DMS79 (cell line): ENCODE measurements around the gene DYDC2.
"Not testable (repeated sequence)": the region's sequence is repeated elsewhere in the genome, so short reads cannot be mapped to it uniquely, and the experiment has no call there.

ENCODE experiments used
- DNase-seq: peaks from one replicate; lab custom pipeline; 2025; lab: John Stamatoyannopoulos, UW

DYDC2 gene, protein sequence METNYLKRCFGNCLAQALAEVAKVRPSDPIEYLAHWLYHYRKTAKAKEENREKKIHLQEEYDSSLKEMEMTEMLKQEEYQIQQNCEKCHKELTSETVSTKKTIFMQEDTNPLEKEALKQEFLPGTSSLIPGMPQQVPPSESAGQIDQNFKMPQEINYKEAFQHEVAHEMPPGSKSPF

DNA sequence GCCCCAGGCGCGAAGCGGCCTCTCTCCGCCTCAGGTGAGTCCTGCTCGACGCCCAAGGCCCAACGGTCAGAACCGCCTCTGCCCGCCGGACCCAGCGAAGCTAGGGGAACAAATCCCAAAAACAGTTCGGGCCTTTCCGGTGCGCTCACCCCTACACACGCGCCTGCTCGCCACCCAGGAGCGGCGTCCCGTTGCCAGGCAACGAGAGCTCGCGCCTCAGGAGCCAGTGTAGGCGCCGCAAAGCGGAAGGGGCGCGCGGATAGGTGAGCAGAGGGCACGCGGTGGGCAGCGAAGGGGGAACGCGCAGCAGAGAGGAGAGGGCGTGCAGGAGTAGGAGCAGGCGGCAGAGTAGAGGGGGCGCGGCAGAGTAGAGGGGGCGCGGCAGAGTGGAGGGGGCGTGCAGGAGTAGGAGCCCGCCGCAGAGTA is at the start of gene DYDC2, which contains the start of gene DYDC1:
TSS of gene DYDC2 (plus strand) at position 219 of the 426 bp plus-strand sequence. CDS start 5,663 bp downstream, outside the sequence.
TSS of gene DYDC1 (minus strand) at position 193 of the 426 bp plus-strand sequence. CDS start 4,154 bp downstream, outside the sequence.
- peak; percentile 28 for DNase-seq

DNA sequence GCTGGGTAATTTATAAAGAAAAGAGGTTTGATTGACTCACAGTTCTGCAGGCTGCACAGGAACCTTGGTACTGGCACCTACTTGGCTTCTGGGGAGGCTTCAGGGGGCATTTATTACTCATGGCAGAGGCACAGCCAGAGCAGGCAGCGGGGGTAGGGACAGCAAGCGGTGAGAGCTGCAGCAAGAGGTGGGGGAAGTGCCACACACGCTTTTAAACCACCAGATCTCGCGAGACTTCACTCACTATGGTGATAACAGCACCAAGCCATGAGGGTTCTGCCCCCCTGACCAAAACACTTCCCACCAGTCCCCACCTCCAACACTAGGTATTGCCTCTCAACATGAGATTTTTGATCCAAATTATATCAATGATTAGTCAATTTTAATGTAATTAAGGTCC is 43.1 kb upstream of the DYDC2 start:
- DNase-seq = no peak

DNA sequence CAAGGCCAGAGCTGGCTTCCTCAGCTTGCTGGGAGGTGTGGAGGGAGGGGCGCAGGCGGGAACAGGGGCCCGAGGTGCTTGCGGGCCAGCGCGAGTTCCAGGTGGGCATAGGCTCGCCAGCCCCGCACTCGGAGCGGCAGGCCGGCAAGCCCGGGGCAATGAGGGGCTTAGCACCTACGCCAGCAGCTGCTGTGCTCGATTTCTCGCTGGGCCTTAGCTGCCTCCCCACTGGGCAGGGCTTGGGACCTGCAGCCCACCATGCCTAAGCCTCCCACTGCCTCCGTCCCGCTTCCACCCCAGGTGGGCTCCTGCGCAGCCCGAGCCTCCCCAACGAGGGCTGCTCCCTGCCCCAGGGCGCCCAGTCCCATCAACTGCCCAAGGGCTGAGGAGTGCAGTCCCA is 41.2 kb upstream of the DYDC2 start:
- no peak for DNase-seq

DNA sequence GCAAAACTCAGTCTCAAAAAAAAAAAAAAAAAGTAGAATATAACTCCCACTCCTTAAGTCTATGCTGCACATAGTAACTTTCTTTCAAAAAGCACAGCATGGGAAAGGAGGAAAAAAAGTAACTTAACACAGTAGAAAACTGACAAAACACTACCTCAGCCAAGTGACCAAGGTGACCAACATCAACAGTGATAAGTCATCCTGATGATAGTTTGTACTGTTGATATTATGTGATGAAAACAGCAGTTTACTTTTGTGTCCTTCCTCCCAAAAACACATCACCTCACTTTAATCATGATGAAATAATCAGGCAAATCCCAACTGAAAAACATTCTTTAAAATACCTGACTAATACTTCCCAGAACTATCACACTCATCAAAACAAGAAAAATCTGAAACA is 37.8 kb upstream of the DYDC2 start:
- no peak for DNase-seq

DNA sequence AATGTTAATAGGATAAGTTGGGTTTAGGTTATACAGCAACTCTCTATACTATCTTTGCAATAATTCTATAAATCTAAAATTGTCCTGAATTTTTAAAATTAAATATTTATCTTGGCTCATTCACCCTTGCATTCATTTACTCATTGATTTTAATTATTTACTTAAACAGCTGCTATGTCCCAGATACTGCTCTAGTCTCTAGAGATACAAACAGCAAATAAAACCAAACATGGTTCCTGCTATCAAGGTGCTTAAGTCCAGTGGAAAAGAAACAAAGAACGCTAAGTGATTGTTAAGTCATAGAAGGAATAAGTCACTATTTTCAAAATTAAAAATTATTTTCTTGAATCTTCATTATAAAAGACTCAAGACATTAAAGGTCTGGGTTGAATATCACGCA is 37.3 kb upstream of the DYDC2 start:
- DNase-seq = no peak

DNA sequence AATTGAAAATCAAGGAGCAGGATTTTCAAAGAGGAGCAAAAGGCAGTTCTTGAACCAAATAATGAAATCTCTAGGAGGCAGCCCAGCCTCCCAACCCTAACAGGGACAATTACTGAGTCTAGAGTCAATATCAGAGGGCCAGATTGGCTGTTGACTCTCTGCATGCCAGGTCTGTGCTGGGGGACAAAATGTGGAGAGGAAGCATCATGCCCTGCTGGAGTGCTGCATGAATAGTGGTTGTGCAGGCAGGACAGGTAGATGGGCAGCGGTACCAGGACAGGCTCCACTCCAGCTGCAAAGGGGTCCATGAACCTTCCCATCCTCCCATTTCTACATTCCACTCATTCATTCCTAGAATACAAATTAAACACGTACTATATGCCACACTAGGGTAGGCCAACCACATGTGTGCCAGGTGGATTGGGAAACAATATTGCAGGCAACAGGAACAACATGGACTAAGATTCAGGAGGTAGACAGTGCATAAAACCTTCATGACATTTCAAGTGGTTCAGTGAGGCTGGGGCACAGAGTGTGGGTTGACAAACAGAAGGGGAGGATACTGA is 36.8 kb upstream of the DYDC2 start:
- DNase-seq = no peak

DNA sequence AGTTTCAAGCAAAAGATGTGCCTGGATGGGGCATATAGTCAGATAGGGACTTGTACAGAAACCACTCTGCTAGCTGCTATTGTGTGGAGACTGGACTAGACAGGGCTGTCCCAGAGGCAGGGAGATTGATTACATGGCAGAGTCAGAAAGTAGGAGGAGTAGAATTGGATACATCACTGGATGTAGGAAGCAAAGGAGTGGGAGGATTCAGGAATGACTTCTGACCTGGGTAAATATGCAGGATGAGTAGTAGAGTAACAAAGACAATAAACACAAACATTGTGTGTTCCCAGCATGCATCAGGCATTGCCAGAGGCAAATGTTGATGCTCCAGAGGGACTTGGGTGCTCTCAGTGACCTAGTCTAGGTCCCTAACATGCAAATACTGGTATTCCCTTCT is 36.2 kb upstream of the DYDC2 start:
- DNase-seq = no peak

DNA sequence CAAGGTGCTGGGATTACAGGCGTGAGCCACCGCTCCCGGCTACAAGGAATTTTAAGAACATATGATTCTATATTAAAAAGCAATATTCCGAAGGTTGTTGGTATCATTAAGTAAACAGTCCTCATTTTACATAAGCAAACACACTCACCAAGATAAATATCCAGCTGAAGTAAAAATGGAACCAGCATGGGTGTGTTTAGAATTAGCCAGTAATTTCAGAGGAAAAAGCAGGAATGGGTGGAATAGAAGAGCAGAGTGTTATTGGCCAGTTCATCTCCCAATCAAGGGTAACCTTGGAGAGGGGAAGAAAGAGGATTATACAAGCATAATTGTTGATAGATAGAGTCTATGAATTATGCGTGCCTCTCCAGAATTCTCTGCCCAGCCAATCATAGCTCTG is 35.4 kb upstream of the DYDC2 start:
- DNase-seq = no peak

DNA sequence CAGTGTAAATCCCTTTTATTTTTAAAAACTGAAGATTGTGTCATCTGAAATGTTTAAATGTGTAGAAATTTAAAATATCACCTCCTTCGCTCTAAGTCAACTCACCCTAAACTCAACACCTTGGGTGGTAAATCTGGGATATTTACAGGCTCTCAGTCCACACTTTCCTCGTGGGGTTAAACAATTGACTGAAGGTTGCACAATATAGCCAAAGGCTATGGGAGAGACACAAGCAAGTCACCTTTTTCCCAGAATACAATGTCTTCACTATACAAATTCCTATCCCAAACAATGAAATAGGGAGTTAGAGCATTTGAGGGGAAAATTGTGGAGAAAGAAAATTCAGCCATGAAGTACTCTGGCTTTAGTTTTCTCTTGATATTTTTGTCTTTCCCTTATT is 34.4 kb upstream of the DYDC2 start:
- DNase-seq = no peak

DNA sequence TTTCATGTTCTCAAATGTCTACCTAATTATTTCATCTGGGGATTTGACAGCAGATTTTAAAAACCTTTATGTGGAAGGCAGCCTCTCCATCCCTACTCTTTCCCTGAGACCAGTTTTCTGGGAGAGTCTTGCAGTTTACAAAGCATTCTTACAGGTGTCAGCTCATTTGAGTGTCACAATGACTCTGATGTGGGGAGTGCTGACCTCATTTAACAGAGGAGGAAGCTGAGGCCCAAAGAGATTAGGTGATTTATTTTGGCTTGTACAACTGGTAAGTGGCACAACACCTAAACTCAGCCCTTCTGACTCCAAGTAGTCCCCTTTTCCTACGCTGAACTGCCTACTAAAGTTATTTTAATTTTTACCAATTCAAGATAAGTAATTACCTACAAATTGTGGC is 33.9 kb upstream of the DYDC2 start:
- DNase-seq = no peak

DNA sequence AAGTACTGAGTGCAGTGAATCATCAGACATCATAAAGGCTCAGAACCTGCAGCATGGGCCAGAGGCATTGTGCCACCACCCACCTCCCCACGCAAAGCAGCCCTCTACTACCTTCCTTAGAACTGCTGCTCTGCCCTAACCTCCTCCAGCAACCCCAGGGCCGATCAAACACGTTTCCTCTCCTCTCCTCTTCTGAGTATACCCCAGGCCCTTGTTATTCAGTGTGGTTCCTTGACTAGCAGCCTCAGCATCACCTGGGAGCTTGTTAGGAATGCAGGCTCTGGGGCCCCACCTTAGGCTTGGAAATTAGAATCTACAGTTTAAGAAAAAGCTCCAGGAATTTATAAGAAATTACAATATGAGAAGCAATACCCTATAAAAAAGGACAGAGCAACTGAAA is 33.3 kb upstream of the DYDC2 start:
- DNase-seq = no peak

DNA sequence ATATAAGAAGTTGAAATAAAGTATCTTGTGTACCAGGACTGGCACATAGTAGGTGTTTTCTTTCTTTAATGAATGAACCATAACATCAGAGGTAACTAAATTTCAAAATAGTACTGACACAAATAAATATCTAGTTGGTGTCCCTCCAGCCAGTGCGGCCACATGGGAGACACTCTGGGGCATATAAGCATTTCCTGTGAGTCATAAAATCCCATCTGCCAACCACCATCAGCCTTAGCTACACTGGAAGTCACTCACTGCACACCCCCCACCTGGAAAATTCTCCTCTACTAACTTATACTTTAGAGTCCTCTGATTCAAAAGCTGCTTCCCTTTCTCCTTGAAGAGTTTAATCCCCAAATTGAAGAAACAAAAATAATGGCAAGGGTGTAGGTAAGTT is 32.5 kb upstream of the DYDC2 start:
- no peak for DNase-seq

DNA sequence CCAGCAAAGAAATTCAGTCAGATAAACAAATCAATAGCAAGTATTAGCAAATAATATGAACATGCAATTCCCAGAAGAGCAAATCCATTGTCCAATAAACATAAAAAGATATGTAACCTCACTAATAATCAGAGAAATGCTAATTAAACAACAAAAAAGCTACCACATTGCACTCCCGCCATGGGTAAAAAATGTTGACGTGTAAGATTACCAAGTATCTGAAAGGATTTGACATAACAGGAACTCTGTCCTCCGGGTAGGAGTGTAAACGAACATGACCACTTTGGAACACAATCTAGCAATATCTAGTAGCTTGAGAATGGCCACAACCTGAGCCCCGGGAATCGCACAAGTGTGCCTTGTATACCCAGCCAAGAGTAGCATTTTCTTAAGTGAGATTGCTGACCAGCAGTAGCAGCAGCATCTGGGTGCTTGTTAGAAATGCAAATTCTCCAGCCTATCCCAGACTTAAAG is 31.7 kb upstream of the DYDC2 start:
- DNase-seq = no peak

DNA sequence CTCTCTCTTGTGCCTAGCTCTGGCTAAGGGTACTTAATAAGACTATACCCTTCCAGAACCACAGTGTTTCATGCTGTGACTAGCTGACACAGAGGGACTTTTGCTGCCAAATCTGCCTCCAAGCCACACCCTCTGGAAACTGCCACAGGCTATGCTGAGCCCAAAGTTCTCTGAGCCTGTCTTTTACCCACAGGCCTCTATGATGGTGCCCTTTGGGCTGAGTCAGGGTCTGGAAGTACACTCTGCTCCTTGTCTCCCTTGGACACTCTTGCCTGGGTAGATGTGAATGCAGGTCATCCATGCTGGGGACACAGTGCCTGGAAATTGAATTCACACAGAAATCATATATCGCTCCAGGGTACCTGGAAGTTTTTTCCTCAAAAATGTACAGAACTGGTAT is 22.6 kb upstream of the DYDC2 start:
- DNase-seq = no peak

DNA sequence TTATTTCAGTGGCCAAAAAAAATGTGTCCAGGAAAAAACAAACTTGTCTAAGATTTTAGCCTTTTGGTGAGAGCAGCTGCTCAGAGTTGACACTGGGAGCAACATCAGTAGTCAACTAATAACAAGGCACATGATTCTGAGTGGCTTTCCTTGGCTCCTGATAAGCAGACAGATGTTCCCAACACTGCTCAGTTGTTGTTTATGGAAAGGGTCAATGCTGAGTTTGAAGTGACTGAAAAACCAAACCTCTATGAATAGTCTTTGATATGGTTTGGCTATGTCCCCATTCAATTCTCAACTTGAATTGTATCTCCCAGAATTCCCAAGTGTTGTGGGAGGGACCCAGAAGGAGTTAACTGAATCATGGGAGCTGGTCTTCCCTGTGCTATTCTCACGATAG is 12.3 kb upstream of the DYDC2 start:
- no peak for DNase-seq

DNA sequence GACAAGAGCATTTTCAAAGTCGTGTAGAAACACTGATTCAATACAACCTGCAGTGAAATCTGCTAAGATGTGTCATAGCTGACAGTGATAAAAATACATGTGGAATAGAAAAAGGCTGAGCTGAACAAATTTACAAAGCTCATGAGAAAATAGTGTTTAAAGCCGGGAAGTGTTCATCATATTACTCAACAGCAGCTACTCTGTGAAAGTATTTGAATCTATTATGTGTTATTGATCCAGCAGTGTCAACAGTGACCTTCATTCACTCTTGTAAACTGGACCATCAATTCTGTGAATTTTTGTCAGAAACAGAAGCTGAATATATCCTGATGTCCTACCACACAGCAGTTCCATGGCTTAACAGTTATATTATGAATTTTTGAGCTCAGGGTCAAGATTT is 11.7 kb upstream of the DYDC2 start:
- DNase-seq = no peak

DNA sequence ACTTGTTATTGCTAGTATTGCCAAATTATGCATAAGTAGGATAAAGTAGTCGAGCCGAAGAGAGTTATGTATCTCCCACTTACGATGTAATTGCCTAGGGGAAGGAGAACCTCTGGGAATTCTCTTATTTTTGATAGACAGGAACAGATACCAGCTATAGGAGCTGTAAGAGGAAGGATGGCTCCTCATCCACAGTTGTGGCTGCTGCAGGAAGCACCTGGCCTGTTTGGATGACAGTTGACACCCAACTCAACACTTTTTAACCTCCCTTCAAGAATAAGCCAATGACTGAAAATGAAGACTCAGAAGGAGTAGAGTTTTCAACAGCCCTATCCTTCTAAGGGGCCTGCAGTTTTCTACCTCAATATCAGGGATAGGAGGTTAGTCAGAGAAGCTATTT is 6.3 kb upstream of the DYDC2 start:
- DNase-seq = no peak

DNA sequence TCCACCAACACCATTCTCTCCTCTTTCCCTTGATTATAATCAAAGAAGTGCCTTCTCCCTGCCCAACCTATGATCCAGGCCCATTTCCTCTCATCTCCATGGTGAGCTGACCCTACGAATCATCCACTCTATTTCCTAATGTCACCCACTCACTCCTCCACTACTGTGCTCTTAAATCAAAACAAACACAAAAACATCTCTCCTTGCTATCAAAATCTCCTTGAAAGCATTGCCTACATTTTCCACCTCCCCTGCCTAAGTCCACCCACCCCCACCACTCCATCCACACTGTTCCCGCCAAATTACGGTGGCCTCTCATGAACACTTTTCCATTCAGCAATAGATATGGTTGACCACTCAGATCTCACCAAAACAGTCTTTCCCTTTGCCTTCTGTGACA is 5.4 kb upstream of the DYDC2 start:
- no peak for DNase-seq

DNA sequence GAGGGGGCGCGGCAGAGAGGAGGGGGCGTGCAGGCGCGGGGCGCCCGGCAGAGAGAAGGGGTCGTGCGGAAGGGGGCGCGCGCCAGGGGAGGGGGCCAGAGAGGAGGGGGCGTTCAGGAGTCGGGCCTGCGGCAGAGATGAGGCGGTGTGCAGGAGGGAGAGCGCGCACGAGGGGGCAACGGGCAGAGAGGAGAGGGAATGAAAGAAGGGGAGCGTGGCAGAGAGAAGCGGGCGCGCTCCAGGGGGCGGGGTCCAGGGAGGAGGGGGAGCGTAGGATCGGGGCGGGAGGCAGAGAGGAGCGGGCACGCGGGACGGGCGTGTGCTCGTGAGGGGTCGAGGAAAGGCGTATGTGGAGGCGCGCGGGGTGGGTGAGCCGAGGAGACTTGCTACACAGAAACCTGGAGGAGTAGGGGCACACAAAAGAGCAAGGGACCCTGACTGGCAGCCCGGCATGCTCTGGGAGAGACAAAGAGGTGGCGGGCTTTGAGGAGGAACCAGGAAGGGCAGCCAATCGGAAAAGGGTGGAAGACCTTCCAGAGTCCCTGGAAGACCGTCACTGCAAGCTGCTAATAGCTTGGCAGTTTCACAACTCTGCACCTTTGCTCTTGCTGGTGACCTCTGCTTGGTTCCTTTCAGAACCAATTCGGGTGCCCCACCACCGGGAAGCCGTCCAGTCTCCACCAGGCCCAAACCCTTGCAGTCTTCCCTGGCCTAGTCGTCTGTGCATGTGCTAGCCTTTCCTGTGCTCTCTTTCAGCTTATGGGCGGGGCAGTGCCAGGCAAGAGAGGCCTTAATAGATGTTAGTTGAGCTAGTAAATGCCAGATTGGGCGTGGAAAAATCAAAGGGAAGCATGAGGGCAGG is 639 bp downstream of the DYDC2 start:
- DNase-seq = peak; percentile 27

DNA sequence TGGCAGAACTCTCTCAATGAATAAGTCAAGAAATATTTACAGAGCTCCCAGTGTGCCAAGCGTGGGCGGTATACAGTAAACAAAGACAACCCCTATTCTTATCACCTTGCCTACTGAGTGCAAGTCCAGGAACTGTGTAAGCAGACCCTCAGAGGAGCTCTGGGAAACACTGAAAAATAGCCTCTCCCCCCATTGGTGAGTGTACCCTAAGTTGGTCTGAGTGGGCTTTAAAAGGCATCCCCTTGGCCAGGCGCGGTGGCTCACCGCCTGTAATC is 1.2 kb downstream of the DYDC2 start:
- DNase-seq = no peak

DNA sequence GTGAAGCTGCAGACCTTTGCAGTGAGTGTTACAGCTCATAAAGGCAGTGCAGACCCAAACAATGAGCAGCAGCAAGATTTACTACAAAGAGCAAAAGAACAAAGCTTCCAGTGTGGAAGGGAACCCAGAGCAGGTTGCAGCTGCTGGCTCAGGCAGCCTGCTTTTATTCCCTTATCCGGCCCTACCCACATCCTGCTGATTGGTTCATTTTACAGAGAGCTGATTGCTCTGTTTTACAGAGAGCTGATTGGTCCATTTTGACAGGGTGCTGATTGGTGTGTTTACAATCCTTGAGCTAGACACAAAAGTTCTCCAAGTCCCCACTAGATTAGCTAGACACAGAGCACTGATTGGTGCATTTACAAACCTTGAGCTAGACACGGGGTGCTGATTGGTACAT is 2.3 kb downstream of the DYDC2 start:
- not testable (repeated sequence) for DNase-seq

DNA sequence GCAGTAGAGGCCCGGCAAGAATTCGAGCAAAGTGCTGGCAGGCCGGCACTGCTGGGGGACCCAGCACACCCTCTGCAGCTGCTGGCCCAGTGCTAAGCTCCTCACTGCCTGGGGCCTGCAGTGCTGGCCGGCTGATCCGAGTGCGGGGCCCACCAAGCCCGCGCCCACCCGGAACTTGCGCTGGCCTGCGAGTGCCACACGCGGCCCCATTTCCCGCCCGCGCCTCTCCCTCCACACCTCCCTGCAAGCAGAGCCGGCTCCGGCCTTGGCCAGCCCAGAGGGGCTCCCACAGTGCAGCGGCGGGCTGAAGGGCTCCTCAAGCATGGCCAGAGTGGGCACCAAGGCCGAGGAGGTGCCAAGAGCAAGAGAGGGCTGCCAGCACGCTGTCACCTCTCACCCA is 3.1 kb downstream of the DYDC2 start:
- no peak for DNase-seq

DNA sequence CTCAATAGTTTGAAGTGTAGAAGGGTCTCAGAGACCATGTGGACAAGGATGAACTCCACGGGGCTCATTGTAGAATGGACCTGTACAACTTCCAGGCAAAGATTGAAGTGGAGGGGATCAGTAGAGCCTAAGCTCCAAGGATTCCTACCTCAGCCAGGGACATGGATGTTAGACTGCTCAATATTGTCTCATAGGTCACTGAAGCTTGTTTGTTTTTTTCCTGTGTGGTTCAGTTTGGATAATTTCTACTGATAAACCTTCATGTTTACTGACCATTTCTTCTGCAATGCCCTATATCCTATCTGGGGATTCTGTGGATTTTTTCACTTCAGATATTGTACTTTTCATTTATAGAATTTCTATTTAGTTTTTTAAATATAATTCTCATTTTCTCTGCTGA is 8.9 kb downstream of the DYDC2 start:
- DNase-seq = no peak
